NCI-H2081 (cell line): Measurements from ENCODE around the gene GNAI3.
A peak's percentile ranks its signal among the peaks of the same experiment; 100 is the strongest.

Experiments used
- DNase-seq, 2 experiments: peaks; one replicate each; lab custom pipeline; 2025; lab: John Stamatoyannopoulos, UW

GNAI3 gene

GRCh38 chr1:109598655-109599054 lies 50.2 kb downstream of the GNAI3 start:
- no peak for DNase-seq

GRCh38 chr1:109603229-109603628 lies 54.8 kb downstream of the GNAI3 start:
- DNase-seq: no peak

- DNase-seq: no peak
Measured at GRCh38 chr1:109605381-109605780, 57.0 kb downstream of the GNAI3 start.

- no peak for DNase-seq
Measured at GRCh38 chr1:109609881-109610280, 61.5 kb downstream of the GNAI3 start.

- no peak for DNase-seq
Measured at GRCh38 chr1:109610609-109611307, 62.3 kb downstream of the GNAI3 start.

- no peak for DNase-seq
Measured at GRCh38 chr1:109611308-109611990, 63.0 kb downstream of the GNAI3 start.

GRCh38 chr1:109613361-109614147 lies 65.1 kb downstream of the GNAI3 start:
- DNase-seq: no peak

- no peak for DNase-seq
Measured at GRCh38 chr1:109615879-109616278, 67.5 kb downstream of the GNAI3 start.

GRCh38 chr1:109616391-109616790 lies 68.0 kb downstream of the GNAI3 start:
- no peak for DNase-seq

- no peak for DNase-seq
Measured at GRCh38 chr1:109617291-109617801, 68.9 kb downstream of the GNAI3 start.

- no peak for DNase-seq
Measured at GRCh38 chr1:109618661-109619575, 70.5 kb downstream of the GNAI3 start.

- peak; percentile 31 to 42 for DNase-seq
Measured at GRCh38 chr1:109619576-109620400, 71.4 kb downstream of the GNAI3 start, which contains the start of the genes AMPD2 and GNAT2. Gene AMPD2, plus strand, starts transcription at chr1:109619837. Its CDS starts 1,339 bp downstream, at chr1:109621176. Gene GNAT2, minus strand, starts transcription at chr1:109619616. Its CDS starts 6,746 bp downstream, at chr1:109612870.

- DNase-seq: no peak
Measured at GRCh38 chr1:109620401-109620791, 72.0 kb downstream of the GNAI3 start.

- DNase-seq: peak; percentile 87 to 89
Measured at GRCh38 chr1:109620841-109621286, 72.4 kb downstream of the GNAI3 start.

GRCh38 chr1:109621379-109622136 lies 73.1 kb downstream of the GNAI3 start:
- DNase-seq: no peak

GRCh38 chr1:109622137-109622892 lies 73.9 kb downstream of the GNAI3 start:
- no peak for DNase-seq

- no peak for DNase-seq
Measured at GRCh38 chr1:109622895-109623294, 74.5 kb downstream of the GNAI3 start.

- no peak for DNase-seq
Measured at GRCh38 chr1:109623601-109624161, 75.3 kb downstream of the GNAI3 start.
